DMS153 treated with DMSO at 0.1 percent for 48 hours (cell line): Measurements from ENCODE around the gene TNPO3.
"Not testable (repeated sequence)": the region's sequence is repeated elsewhere in the genome, so short reads cannot be mapped to it uniquely, and the experiment has no call there.

Experiments
- DNase-seq: peaks from one replicate; lab custom pipeline; 2025; ENCODE audit not compliant: unreplicated experiment; lab: John Stamatoyannopoulos, UW

TNPO3 gene

DNA sequence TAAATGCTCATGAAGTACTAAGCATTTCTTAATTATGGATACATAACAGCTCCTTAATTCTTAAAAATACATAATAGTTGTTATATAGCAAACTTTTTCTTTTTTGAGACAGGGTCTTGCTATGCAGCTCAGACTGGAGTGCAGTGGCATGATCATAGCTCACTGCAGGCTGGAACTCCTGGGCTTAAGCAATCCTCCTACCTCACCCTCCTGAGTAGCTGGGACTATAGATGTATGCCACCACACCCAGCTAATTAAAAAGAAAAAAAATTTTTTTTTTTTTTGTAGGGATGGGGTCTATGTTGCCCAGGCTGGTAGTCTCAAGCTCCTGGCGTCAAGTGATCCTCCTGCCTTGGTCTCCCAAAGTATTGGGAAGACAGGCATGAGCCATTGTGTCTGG lies 86.3 kb downstream of the TNPO3 start:
- no peak for DNase-seq

DNA sequence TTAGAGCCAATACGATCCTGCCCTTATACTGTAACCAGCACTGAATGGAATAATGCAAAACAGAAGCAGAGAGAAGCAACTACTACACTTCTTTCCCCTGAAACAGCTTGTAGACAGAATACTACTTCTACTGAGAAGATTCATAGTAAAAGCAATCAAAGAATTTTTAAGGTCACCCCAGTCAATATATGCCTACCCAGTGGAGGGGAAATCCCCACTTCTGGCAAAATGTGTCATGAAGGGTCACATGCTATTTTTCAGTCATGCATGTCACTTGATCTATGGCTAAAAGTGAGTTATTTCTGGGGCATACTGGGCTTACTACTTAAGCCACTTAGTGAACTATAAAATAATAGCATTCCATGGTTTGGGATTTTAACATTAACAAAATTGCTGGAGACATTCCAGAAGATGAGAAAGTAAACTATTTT lies 91.6 kb downstream of the TNPO3 start:
- DNase-seq = no peak

DNA sequence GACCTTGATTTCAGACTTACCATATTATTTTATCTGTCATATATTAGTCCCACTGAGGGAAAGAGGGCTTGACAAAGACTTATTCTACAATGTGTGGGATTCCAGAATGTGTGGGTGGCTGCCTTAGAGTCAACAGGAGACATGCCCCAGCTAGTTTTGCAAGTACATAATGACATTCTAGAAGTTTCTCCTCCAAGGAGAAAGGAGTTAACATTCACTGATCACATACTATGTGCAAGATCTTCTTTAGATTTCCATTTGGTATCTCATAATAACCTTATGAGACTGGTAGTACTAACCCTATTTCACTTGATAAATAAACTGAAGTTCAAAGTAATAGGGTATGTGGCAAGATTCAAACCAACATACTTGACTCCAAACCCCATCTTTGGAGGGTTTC lies 92.0 kb downstream of the TNPO3 start:
- no peak for DNase-seq

DNA sequence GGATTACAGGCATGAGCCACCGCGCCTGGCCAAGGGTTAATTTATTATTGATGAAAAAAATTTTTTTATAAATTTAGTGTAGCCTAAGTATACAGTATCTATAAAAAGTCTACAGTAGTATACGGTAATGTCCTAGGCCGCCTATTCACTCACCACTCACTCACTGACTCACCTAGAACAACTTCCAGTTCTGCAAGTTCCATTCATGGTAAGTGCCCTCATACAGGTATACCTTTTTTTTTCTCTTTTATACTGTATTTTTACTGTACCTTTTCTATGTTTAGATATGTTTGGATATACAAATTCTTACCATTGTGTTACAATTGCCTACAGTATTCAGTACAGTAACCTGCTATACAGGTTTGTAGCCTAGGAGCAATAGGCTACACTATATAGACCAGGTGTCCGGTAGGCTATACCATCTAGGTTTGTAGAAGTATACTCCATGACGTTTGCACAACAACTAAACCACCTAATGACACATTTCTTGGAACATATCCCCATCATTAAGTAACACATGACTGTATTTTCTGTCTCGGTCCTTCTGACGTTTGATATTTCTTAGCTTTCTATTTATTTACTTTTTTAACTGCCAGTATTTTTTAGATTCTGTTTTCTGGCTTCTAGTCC lies 93.8 kb downstream of the TNPO3 start:
- no peak for DNase-seq

DNA sequence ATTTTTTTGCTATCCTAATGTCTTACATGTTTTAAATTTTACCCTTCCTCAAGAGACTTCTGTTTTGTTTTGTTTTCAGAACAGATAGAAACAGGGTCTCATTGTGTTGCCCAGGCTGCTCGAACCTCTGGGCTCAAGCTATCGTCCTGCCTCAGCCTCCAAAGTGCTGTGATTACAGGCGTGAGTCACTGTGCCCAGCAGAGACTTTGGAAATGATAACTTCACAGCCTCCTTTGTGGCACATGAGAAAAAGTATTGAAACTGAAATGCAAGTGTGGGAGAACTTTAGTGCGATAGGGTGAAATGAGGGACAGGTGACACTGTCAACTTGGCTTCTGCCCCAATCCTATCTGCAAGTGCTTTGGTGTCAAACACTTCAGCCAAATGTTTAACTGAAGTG lies 95.6 kb downstream of the TNPO3 start:
- no peak for DNase-seq

DNA sequence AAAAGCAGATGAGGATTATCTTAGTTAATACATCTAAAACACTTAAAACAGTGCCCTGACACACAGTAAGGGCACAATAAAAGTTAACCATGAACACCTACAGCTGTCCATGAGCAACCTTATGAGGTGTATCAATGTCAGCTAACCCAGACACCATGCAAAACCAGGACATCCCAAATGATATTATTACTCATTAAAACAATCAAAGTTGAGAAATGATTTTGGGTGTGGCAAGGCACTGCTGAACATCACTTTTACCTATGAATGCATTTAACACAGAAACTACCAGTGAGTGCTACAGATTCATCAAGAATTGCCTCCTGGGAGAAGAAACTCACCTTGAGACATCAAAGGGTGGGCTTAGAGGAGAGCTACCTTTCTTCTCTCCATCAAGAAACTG lies 98.9 kb downstream of the TNPO3 start:
- no peak for DNase-seq

DNA sequence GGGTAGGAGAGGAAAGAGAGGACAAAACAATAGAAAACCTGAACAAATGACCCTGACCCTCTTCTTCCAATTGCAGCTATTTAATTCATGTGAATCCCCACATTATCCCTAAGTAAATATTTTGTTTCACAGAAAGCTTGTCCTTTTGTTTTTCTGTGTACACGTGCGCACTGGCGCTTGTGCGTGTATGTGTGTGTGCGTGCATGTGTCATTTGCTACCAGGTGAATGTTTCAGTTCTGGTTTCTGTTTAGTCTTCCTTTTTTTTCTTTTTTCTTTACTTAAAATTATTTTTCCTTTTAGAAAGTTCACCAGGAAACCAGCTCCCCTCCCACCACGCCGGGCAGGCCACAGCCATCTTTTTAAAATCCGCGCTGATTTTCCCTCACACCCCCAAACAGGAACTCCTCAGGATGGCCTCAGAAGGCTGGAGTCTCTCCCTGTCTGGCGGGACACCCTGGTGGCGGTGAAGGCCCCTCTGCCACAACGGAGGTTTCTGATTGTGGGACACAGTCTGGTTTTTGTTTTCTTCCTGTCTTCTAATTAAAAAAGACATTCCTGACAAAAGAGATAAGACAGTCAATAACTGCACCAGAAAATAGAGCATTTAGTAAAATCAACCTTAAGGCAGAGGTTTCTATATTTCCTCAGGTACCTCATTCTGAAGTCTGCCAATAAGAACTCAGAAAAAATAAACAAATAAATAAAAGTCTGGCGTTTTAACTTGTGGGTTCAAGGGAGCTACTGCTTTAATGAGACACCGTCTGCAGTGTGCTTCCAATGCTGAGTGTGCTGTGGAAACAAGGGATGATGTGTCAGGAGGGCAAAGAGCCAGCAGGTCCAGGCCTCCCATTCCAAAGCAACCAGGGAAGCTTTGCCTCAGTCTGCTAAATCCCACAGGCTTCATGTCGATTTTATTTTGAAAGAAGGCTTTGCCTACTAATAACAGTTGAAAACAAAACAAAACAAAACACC lies 99.8 kb downstream of the TNPO3 start:
- DNase-seq = no peak

DNA sequence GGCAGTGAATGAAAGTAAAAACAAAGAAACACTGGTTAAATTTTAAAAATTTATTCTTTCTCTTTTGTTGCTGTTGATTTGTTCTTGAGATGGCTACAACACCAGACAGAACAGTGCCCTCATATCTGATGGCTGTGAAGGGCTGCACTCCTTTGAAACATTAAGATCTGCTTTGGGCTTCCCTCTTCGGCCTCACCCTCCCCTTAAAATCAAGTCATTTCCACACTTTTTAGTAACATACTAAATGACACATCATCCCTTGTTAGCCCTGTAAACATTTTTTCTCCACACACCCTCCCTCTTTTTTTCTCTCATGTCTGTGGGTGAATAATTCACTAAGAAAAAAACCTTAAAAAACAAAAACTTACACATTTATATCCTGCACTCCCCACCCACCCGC lies 100.8 kb downstream of the TNPO3 start:
- no peak for DNase-seq

DNA sequence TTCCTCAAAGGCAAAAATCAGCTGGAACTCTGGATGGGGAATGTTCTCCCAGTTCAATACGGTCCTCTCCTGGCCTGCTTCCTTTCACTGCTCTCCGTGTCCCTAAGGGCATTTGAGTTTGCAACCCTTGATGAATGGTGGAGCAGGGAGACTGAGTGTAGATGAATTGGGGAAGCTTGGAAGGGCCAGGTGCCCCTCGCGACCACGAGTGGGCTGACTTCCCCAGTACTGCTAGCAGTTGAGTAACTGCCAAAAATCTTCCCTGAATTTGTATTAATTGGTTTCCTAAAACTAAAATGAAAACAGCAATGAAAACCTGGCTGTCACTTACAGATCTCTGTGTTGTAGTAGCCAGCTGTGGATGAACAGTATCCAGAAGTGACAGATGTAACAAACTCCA lies 103.6 kb downstream of the TNPO3 start:
- DNase-seq = no peak

DNA sequence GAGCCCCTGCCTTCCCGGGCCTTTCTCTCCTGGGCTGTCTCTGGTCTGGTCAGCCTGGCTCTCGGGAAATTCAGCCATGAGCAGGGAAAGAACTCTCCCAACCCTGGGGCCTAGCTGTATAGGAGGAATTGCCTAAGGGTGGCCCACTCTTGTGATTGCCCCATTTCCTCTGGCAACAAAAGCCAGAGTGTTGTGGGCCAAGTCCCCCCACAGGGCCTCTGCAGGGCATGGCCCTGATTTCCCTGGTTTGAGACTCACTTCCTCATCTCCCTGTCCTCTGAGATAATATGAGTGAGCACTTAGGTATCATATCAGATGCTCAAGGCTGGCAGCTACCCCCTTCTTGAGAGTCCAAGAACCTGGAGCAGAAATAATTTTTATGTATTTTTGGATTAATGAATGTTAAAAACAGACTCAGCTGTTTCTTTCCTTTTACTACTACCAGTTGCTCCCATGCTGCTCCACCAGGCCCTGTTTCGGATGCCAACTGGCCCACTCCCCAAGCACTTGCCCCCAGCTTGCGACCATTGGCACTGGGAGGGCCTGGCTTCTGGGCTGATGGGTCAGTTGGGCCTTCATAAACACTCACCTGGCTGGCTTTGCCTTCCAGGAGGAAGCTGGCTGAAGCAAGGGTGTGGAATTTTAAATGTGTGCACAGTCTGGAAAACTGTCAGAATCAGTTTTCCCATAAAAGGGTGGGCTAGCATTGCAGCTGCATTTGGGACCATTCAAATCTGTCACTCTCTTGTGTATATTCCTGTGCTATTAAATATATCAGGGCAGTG lies 105.7 kb downstream of the TNPO3 start:
- no peak for DNase-seq

DNA sequence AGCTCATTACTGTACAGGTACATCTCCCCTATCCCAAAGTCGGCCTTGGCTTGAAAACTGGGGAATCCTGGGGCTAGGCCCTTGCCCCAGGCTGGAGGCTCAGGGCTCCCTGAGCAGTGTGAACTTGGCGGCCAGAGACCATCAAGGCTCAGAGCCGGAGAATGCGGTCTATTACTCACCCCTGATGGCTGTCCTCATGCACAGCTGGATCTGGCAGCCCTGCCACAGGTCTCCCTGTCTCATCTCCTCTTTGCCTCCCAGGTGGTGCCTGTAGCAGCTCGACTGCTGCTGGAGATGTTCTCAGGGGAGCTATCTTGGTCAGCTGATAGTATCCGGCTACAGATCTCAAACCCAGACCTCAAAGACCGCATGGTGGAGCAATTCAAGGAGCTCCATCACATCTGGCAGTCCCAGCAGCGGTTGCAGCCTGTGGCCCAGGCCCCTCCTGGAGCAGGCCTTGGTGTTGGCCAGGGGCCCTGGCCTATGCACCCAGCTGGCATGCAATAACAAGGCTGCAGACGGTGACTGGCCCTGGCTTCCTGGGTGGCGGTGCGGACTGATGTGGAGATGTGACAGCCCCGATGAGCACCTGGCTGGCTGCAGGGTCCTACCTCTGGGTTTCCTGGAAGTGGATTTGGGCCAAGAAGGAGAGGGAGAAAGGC lies 106.5 kb downstream of the TNPO3 start:
- no peak for DNase-seq

DNA sequence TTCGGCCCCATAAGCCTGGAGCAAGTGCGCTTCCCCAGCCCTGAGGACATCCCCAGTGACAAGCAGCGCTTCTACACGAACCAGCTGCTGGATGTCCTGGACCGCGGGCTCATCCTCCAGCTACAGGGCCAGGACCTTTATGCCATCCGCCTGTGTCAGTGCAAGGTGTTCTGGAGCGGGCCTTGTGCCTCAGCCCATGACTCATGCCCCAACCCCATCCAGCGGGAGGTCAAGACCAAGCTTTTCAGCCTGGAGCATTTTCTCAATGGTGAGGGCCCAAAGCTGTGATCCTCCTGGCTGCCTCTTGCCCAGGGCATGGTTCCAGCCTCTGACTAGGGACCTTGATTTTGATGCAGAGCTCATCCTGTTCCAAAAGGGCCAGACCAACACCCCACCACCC lies 107.1 kb downstream of the TNPO3 start:
- no peak for DNase-seq

DNA sequence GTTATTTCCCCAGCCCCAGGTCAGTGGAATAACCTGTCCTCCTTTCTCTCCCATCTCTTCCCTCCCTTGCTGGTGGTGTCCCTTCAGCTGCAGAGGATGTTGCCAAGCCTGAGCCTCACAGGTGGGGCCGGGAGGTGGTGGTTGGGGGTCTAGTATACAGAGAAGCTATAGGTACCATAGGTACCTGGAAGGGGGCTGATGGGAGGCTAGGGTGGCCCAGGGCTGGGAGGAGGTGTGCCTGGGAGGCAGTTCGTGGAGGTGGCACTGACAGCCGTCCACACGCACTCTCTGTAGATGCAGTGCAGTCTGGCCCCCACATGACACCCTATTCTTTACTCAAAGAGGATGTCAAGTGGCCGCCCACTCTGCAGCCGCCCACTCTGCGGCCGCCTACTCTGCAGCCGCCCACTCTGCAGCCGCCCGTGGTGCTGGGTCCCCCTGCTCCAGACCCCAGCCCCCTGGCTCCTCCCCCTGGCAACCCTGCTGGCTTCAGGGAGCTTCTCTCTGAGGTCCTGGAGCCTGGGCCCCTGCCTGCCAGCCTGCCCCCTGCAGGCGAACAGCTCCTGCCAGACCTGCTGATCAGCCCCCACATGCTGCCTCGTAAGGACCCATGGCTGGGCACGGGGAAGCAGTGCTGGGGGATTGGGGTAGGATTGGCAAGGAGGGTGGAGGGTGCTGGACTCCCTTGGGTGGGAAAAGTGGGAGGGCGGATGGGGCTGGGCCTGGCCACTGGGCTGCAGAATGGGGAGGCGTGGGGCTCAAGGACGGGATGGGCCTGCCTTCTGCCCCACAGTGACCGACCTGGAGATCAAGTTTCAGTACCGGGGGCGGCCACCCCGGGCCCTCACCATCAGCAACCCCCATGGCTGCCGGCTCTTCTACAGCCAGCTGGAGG lies 107.7 kb downstream of the TNPO3 start:
- no peak for DNase-seq

DNA sequence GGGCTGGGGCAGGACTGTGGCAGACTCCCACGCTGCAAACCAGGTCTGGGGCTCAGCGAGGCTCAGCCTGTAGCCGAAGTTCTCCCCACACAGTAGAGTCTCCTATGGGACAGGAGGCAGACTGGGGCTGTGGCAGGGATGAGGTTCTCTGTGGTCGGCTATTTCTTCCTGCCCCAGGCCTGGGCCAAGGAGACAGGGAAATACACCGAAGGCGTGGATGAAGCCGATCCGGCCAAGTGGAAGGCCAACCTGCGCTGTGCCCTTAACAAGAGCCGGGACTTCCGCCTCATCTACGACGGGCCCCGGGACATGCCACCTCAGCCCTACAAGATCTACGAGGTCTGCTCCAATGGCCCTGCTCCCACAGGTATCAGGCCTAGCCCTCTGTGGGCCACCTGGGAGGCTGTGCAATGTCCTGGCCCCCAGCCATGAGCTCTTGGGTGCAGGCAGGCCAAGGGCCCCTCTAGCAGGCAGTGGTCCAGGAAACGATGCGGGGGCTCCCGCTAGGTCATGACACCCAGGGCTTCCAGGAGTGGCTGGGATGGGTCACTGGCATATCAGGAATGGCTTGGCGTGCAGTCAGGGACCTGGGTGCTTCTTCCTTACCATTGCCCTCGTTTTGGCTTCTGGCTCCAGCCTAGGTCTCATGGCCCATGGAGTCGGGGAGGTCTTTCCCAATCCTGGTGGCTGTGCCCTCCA lies 109.1 kb downstream of the TNPO3 start:
- no peak for DNase-seq

DNA sequence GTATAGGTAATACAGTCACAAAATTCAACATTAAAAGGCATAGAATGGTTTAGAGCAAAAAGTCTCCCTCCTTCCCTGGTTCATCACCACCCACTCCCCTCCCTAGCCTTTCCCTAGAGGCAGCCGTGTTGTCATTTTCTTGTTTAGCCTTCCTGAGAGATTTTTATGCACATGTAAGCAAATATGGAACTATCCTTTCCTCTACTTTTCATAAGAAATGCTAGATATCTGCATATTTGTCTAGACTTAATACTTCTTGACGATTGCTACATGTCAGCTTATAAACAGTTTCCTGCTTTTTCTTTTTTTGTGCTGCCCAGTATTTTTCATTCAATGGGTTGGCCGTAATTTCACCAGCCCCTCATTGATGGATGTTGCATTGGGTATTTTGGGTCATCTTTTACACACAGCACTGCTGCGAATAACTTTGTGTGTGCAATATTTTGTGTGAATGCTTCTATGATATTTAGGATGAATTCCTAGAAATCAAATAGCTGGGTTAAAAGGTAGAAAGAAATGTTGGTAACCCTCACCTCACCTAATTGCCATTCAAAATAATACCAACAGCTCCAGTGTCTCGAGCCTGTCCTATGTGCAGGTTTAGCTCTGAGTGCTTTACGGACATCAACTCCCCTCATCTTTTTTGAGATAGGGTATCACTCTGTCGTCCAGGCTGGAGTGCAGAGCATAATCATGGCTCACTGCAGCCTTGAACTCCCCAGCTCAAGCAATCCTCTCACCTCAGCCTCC lies 110.2 kb downstream of the TNPO3 start:
- no peak for DNase-seq

DNA sequence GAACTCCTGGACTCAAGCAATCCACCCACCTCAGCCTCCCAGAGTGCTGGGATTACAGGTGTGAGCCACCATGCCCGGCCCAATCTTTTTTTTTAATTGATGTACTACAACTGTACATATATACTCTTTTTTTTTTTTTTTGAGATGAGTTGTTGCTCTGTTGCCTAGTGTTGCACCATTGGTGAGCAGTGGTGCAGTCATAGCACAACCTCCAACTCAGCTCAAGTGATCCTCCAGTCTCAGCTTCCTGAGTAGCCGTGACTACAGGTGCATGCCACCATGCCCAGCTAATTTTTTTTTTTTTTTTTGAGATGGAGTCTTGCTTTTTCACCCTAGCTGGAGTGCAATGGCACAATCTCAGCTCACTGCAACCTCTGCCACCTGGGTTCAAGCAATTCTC lies 111.7 kb downstream of the TNPO3 start:
- not testable (repeated sequence) for DNase-seq

DNA sequence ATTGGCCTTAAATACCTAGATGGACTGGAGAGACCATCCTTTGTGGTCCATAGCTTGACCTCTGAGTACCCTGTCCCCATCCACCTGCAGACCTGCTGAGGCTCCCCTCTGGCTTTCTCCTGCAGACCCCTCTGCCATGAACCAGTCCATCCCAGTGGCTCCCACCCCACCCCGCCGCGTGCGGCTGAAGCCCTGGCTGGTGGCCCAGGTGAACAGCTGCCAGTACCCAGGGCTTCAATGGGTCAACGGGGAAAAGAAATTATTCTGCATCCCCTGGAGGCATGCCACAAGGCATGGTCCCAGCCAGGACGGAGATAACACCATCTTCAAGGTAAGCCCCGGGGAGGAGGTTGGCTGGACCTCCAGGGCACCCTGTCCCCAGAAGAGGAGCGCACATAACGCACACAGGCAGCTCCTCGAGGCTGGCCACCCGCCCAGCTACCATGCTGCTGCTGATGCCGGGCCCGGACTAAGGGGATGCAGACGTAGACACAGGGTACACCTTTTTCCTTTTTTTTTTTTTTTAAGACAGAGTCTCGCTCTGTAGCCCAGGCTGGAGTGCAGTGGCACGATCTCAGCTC lies 112.9 kb downstream of the TNPO3 start:
- DNase-seq = no peak

DNA sequence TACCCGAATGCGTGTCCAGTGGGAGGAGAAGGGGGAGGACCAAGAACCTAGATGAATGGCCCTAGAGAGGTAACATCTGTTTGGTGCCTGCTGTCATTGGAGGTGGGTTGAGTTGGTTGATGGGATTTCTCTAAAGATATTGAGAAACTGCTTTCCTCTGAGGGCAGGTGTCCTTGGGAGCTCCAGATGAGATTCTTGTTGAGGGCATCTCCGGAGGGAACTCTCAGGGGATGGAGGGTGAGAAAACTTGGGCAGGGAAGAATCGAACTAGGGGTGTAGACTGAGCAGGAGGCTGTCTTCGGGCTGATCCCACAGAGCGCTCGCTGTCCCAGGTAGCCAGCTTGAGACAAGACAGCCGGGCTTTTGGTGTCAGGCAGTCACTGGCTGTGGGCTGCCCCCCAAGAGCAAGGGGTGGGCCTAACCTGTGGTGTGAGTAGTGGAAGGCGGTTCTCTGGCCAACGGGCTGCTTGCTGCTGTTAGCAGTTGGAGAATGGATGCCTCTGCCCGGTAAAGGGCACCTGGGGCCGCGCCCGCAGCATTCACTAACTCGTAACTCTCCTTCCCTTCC lies 113.5 kb downstream of the TNPO3 start:
- DNase-seq = no peak
